ENCODE measurements around the gene KRT23. TPM values are rescaled to one million over a fixed set of nuclear protein-coding genes. Genes with fewer than 3 reads are reported as not detected.

Gene KRT23
- total and polyA plus RNA-seq, 2 of the 4 experiments (the other 2 are of a cell fraction): 0.36 to 0.39 TPM

GRCh38 chr17:40909755-40910154 is 27.7 kb downstream of the KRT23 start:
- peak overlapping the region; percentile 18; the same call in 1 of the 2 replicates for H3K9ac ChIP-seq (ENCODE audit: low read depth, low read length)
- H4K91ac ChIP-seq (ENCODE audit: insufficient read depth, low read depth, low read length): peak overlapping the region; percentile 93
- no TSS peak for BruUV-seq (replicated peaks)
- H3K79me1 ChIP-seq (ENCODE audit: low read depth in 1 of 2, low read length in 2 of 2): no peaks in the 10 kb centered on the region
- H3K9me1 ChIP-seq (ENCODE audit: insufficient read depth, low read length): 0 out of 2 replicates have a peak, but pooled peaks cover 5% of the 10 kb centered on the region
- peak overlapping the region; percentile 58; the same call in 1 of the 2 replicates for H3K14ac ChIP-seq (replicated peaks; ENCODE audit: low read depth, low read length)
- peak overlapping the region; percentile 99; the same call in 1 of the 2 replicates for H3K18ac ChIP-seq (ENCODE audit: low read depth, low read length)
- no peak overlapping the region for H3K4me3 ChIP-seq (ENCODE audit: insufficient read depth, low read depth, low read length)
- H3K56ac ChIP-seq (ENCODE audit: extremely low read depth, insufficient read depth, low read length): peak overlapping the region; percentile 79
- H4K8ac ChIP-seq (ENCODE audit: low read depth in 2 of 2, low read length in 2 of 2): peak overlapping the region; percentile 77 to 92
- peak overlapping the region; percentile 91 for H2BK120ac ChIP-seq (ENCODE audit: low read depth, low read length)
- no peaks in the 10 kb centered on the region for H3K9me3 ChIP-seq (ENCODE audit: control insufficient read depth, insufficient read depth, low read length)
- ChIA-PET CTCF (interaction anchor here (1.0 to 2.9 kb wide), 7 partner anchors 53 to 640 kb away, joined by 3 to 8 read pairs (median 3); no protein-coding TSS in a partner anchor), POLR2A (ENCODE audit: unreplicated experiment) (interaction anchor here (2.3 kb wide), 1 partner anchor 151 kb away, joined by 12 read pairs; the partner anchor contains the start of gene KRTAP2-3)
- ATAC-seq (ENCODE audit: low read depth) (peak; percentile 69), DNase-seq (peak; percentile 85)
- peaks cover 10% of the 10 kb centered on the region for H3K4me1 ChIP-seq (ENCODE audit: control insufficient read depth, insufficient read depth, low read length)
- no peaks in the 10 kb centered on the region for H3K36me3 ChIP-seq (ENCODE audit: control insufficient read depth, insufficient read depth, low read length)
- H4K20me1 ChIP-seq (ENCODE audit: insufficient read depth, low read length): no peaks in the 10 kb centered on the region
- H3K27ac ChIP-seq (ENCODE audit: insufficient read depth, low read length): peak overlapping the region; percentile 15; the same call in 1 of the 2 replicates
- H3K4me2 ChIP-seq (ENCODE audit: low read depth, low read length): peak overlapping the region; percentile 16; the same call in 1 of the 2 replicates
- H2AK9ac ChIP-seq (replicated peaks; ENCODE audit: low read depth, low read length, poor library complexity): peak overlapping the region; percentile 61
- peak overlapping the region; percentile 61; the same call in 2 of the 3 replicates for H2BK15ac ChIP-seq (ENCODE audit: low read depth, low read length)
- intact Hi-C loops (cut with micrococcal nuclease): loop anchor here (1.0 to 2.0 kb wide), 10 partner anchors 53 to 757 kb away; partner anchors contain the start of gene KRTAP2-3
- H2BK20ac ChIP-seq (ENCODE audit: low read depth, low read length): peak overlapping the region; percentile 79
- H3K23ac ChIP-seq (ENCODE audit: low read depth, low read length): peak overlapping the region; percentile 44; the same call in 1 of the 2 replicates
- H4K5ac ChIP-seq (ENCODE audit: low read depth, low read length): no peak overlapping the region; the same call in 1 of the 2 replicates
- no CpG with 5 or more reads among the region's 4 CpGs for WGBS, 2 experiments (ENCODE audit: extremely low coverage in 2 of 2, insufficient read length in 1 of 2)
- no peaks in the 10 kb centered on the region for H3K27me3 ChIP-seq (ENCODE audit: control insufficient read depth, insufficient read depth, low read length)
- H2AK5ac ChIP-seq (ENCODE audit: low read depth, low read length): peak overlapping the region; percentile 39; the same call in 1 of the 2 replicates
- H2AFZ ChIP-seq (replicated peaks; ENCODE audit: low read length, poor library complexity): no peak overlapping the region
- peak overlapping the region; percentile 99 for H2BK5ac ChIP-seq (ENCODE audit: low read depth, low read length, poor library complexity, severe bottlenecking)
- H3K4ac ChIP-seq (ENCODE audit: low read depth, low read length): peak overlapping the region; percentile 93; the same call in 1 of the 2 replicates
- in situ Hi-C loops (cut with MboI; ENCODE audit: low sequenced_read_pairs): loop anchor here (5.0 to 10.0 kb wide), 4 partner anchors 105 to 753 kb away; no protein-coding TSS in a partner anchor
- dilution Hi-C loops (cut with HindIII; ENCODE audit: low sequenced_read_pairs, unreplicated experiment): no loop called here
- TF ChIP-seq USF2 (IDR thresholded peaks at IDR 0.05; ENCODE audit: low read depth, low read length) (no peak), BHLHE40 (IDR thresholded peaks at IDR 0.05; ENCODE audit: low read depth, low read length) (no peak), CEBPB (IDR thresholded peaks at IDR 0.05; ENCODE audit: low read depth, low read length) (peak; percentile 97), ELK1 (IDR thresholded peaks at IDR 0.05; ENCODE audit: borderline replicate concordance, low read depth, low read length) (no peak), POLR2A (IDR thresholded peaks at IDR 0.05; ENCODE audit: low read depth, low read length) (no peak), RCOR1 (IDR thresholded peaks at IDR 0.05; ENCODE audit: insufficient replicate concordance, low read length) (no peak), MAZ (IDR thresholded peaks at IDR 0.05; ENCODE audit: borderline replicate concordance, low read depth, low read length) (no peak), FOS (IDR thresholded peaks at IDR 0.05; ENCODE audit: low read depth, low read length) (0 out of 2 replicates have a peak, but pooled peaks have one; percentile 35), MXI1 (IDR thresholded peaks at IDR 0.05; ENCODE audit: borderline replicate concordance, low read depth, low read length) (no peak), SMC3 (IDR thresholded peaks at IDR 0.05; ENCODE audit: low read depth, low read length) (no peak; the same call in 1 of the 2 replicates), CHD1 (IDR thresholded peaks at IDR 0.05; ENCODE audit: low read depth, low read length) (no peak), CTCF (conservative IDR thresholded peaks at IDR 0.05; ENCODE audit: low read depth, low read length) (no peak), RAD21 (IDR thresholded peaks at IDR 0.05; ENCODE audit: low read length) (0 out of 2 replicates have a peak, but pooled peaks have one; percentile 5), MAFK (IDR thresholded peaks at IDR 0.05; ENCODE audit: low read depth, low read length) (no peak)

Measured in IMR-90 (cell line).